Aorta (tissue), 5 donors: ENCODE results near the gene ZMIZ1. TPM values are rescaled to one million over a fixed set of nuclear protein-coding genes. Genes with fewer than 3 reads are reported as not detected.
A peak's percentile ranks its signal among the peaks of the same experiment; 100 is the strongest.

Experiments used
- ATAC-seq: fragments of 200-7000 bp; cut with Tn5 transposase; one replicate; pipeline ENCODE4 v1.9.1; 2022; ENCODE audit warnings: moderate library complexity; ENCODE audit not compliant: low FRiP score
- DNase-seq, 2 donors: peaks; one replicate each; pipeline ENCODE4 v3.0.0-alpha.2; 2020
- H3K27ac ChIP-seq, 2 donors: one replicate each; pipeline ENCODE4 v1.5.1; 2013; ENCODE audit warnings: low read length in 2 of 2, mild to moderate bottlenecking in 2 of 2, moderate library complexity in 2 of 2, control low read depth in 1 of 2, inconsistent platforms in 1 of 2, low read depth in 1 of 2
- H3K27me3 ChIP-seq, 2 donors: one replicate each; pipeline ENCODE4 v1.6.1; 2013; ENCODE audit warnings: control low read depth in 1 of 2, low read length in 1 of 2, mild to moderate bottlenecking in 1 of 2, moderate library complexity in 1 of 2; ENCODE audit not compliant: insufficient read depth in 2 of 2, control insufficient read depth in 1 of 2
- H3K36me3 ChIP-seq, 2 donors: one replicate each; pipeline ENCODE4 v1.6.1; 2013; ENCODE audit warnings: control low read depth in 1 of 2, low read length in 1 of 2, mild to moderate bottlenecking in 1 of 2; ENCODE audit not compliant: insufficient read depth in 2 of 2, control insufficient read depth in 1 of 2
- H3K4me1 ChIP-seq, 2 donors: one replicate each; pipeline ENCODE4 v1.6.1; 2013; ENCODE audit warnings: low read length in 2 of 2, control low read depth in 1 of 2, mild to moderate bottlenecking in 1 of 2, moderate library complexity in 1 of 2; ENCODE audit not compliant: insufficient read depth in 2 of 2, control insufficient read depth in 1 of 2
- H3K4me3 ChIP-seq, 2 donors: one replicate each; pipeline ENCODE4 v1.5.1; 2013; ENCODE audit warnings: low read length in 2 of 2, control low read depth in 1 of 2, mild to moderate bottlenecking in 1 of 2
- H3K9me3 ChIP-seq: one replicate; pipeline ENCODE4 v1.6.1; 2013; ENCODE audit warnings: mild to moderate bottlenecking, low read length; ENCODE audit not compliant: control insufficient read depth
- WGBS, 2 donors: extraction: QIAGEN DNeasy Blood & Tissue Kit; methylation state at CpG; one replicate each; pipeline ENCODE4 v1.1.7; 2013; 5-methylcytosine and 5-hydroxymethylcytosine counted together
- intact Hi-C, 2 donors: fragments of 100-400 bp; cut with DNase I; formaldehyde crosslinking; loops; one replicate each; pipeline versions ENCODE4 v1.14.2 to v1.15.0; 2022
- polyA plus RNA-seq, 2 donors: library from polyadenylated mRNA; stranded (reverse); fragments of 200-250 nt; gene quantifications; one replicate each; pipeline ENCODE4 v1.2.3, GENCODE V29; 2013
- total RNA-seq, 2 donors: library from RNA; stranded (reverse); fragmentation: NEBNext Ultra II Directional; extraction: Animal tissue kit (Norgen Biotek cat#: 25700); gene quantifications; one replicate each; pipeline ENCODE4 v1.2.1, GENCODE V29; 2021
- donor health status: healthy with polysubstance abuse.
- donor health status: Bipolar disorder and iron deficiency.
- donor health status: DM: no; HTN: no; CAD: no.
- donor health status: DM: no; HTN: no; CAD: no.
- donor health status: DM: yes; HTN: yes; CAD: no.

Gene ZMIZ1
- total and polyA plus RNA-seq, 4 donors, result 7.8 to 84.1 (median 28.2) TPM

DNA sequence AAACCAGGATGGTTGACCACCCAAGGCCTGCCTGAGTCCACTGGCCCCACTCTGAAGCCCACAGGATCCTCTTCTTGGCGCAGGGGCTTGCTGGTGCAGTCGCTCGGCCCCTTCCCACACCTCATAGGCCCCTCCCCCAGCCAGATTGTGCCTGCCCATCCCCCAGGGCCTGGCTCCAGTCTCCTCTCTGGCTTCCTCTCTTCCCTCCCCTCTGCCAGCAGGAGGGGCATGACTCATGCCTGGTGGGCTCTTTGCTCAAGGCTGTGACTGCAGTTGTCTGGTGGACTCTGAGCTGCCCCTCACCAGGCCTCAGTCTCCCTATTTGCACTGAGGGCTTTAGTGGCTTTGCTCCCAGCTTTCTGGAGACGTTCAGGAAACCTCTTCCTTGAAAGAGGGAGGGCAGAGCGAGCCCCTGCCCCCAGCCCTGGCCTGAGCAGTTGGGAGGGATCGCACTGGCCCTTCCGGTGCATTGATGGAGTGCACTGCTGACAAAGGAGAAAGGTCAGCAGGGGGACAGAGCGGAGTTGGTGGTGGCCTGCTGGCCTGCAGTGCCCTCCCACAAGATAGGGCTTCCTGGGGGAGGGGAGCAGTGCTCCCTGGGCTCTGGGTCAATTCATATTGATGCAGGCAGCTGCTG lies 60.7 kb downstream of the ZMIZ1 start:
- ATAC-seq, result no peak
- H3K36me3 ChIP-seq, result no peaks in the 10 kb centered on the region
- 67 to 70% methylated on average over 8 of the region's 8 CpGs for WGBS, 2 donors

GRCh38 chr10:79130255-79130654 lies 61.5 kb downstream of the ZMIZ1 start:
- H3K36me3 ChIP-seq, result no peaks in the 10 kb centered on the region
- ATAC-seq (no peak), DNase-seq (no peak)
- H3K4me3 ChIP-seq, result no peak overlapping the region
- intact Hi-C loops, result no loop called here
- H3K27ac ChIP-seq, result no peak overlapping the region
- WGBS, 2 donors, result 93 to 96% methylated on average over 5 of the region's 5 CpGs
- H3K9me3 ChIP-seq, result no peaks in the 10 kb centered on the region
- H3K4me1 ChIP-seq, result no peaks in the 10 kb centered on the region
- H3K27me3 ChIP-seq, result no peaks in the 10 kb centered on the region

More for the DNA sequence above, 60.7 kb downstream of the ZMIZ1 start:
- H3K4me1 ChIP-seq, result no peaks in the 10 kb centered on the region
- no peaks in the 10 kb centered on the region for H3K27me3 ChIP-seq
- H3K9me3 ChIP-seq, result no peaks in the 10 kb centered on the region
- no peak overlapping the region for H3K27ac ChIP-seq
- DNase-seq, result peak in 1 of 2 donors; percentile 69
- intact Hi-C loops, result no loop called here
- no peak overlapping the region for H3K4me3 ChIP-seq

DNA sequence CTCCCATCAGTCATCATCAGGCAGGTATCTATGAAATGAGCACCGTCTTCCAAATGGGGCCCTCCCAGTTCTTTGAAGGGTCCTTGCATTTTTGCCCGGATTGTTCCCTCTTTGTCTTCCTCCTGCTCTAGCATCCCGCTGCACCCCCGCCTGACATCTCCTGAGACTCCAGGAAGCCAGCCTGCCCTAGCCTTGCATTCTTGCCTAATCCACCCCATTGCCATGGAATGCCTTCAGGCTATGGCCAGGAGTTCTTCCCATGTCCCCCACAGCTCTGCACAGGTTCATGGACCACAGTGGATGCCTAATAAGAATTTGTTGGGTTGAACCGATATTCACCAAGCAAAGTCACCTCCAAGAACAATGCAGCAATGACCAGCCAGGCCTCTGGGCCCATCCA lies 62.1 kb downstream of the ZMIZ1 start:
- H3K4me1 ChIP-seq, result no peaks in the 10 kb centered on the region

GRCh38 chr10:79131836-79132631 lies 63.3 kb downstream of the ZMIZ1 start:
- H3K27ac ChIP-seq, result no peak overlapping the region
- H3K9me3 ChIP-seq, result no peaks in the 10 kb centered on the region
- intact Hi-C loops, result no loop called here
- H3K36me3 ChIP-seq, result no peaks in the 10 kb centered on the region
- H3K4me3 ChIP-seq, result no peak overlapping the region
- no peak for DNase-seq
- 90 to 92% methylated on average over 13 of the region's 13 CpGs for WGBS, 2 donors
- no peaks in the 10 kb centered on the region for H3K4me1 ChIP-seq
- no peak for ATAC-seq
- no peaks in the 10 kb centered on the region for H3K27me3 ChIP-seq

More for the DNA sequence above, 62.1 kb downstream of the ZMIZ1 start:
- 96% methylated on average over 5 of the region's 5 CpGs for WGBS, 2 donors
- H3K27me3 ChIP-seq, result no peaks in the 10 kb centered on the region
- DNase-seq (no peak), ATAC-seq (no peak)
- no peak overlapping the region for H3K27ac ChIP-seq
- no peaks in the 10 kb centered on the region for H3K36me3 ChIP-seq
- no peaks in the 10 kb centered on the region for H3K9me3 ChIP-seq
- no peak overlapping the region for H3K4me3 ChIP-seq
- intact Hi-C loops, result no loop called here

DNA sequence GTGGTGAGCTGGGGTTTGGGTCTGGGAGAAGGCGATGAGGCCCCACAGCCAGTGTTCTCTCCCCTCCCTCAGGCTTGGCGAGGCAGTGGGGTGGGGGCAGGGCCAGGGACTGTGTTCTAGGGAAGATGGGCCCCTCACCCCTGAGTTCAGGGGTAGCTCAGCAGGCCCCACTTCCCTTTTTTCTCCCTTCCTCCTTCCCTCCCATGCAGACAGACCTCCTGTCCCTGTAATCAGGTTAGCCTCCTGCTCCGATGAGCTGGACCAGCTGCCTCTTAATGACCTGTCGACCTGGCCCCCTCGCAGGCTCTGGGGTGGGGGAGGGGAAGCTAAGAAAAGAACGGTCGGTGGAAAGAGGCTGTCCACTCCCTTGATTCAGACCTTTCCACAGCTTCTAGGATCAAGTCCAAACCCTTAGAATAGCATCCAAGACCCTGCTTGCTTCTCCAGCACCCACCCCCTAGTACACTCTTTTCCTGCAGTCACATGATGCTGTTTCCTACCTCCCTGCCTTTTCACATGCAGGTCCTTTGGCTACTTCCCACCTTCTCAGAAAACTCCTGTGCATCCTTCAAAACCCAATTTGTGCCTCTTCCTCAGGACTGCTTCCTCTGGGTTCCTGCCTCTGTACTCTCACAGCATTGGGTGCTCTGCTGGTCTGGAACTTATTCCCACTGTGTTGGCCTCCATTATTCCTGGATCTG lies 64.1 kb downstream of the ZMIZ1 start:
- no peak overlapping the region for H3K27ac ChIP-seq
- no peaks in the 10 kb centered on the region for H3K27me3 ChIP-seq
- H3K9me3 ChIP-seq, result no peaks in the 10 kb centered on the region
- ATAC-seq (no peak), DNase-seq (no peak)
- intact Hi-C loops, result no loop called here
- 68 to 74% methylated on average over 7 of the region's 7 CpGs for WGBS, 2 donors
- no peaks in the 10 kb centered on the region for H3K36me3 ChIP-seq
- H3K4me1 ChIP-seq, result no peaks in the 10 kb centered on the region
- no peak overlapping the region for H3K4me3 ChIP-seq

DNA sequence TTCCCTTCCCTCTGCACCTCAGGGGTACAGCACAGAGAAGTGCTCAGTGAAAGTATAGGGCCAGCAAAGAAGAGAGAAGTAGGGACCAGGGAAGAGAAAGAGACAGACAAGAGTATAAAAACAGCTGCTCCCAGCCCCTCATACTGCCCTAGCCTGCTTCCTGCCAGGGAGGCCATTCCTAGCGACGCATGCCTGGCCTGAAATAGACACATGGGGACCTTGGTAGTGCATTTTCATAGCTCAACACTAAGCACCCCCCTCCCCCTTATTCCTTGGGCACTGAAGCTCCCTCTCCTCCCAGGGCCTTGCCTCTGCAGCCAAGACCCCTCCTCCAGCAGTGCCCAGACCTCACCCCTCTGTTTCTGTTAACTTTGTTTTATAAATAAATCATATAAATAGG lies 64.7 kb downstream of the ZMIZ1 start:
- H3K27ac ChIP-seq, result no peak overlapping the region
- H3K4me1 ChIP-seq, result no peaks in the 10 kb centered on the region
- intact Hi-C loops, result no loop called here
- no peaks in the 10 kb centered on the region for H3K9me3 ChIP-seq
- no peaks in the 10 kb centered on the region for H3K27me3 ChIP-seq
- no peak overlapping the region for H3K4me3 ChIP-seq
- H3K36me3 ChIP-seq, result no peaks in the 10 kb centered on the region
- ATAC-seq (no peak), DNase-seq (no peak)
- 44 to 74% methylated on average over 2 of the region's 2 CpGs for WGBS, 2 donors

DNA sequence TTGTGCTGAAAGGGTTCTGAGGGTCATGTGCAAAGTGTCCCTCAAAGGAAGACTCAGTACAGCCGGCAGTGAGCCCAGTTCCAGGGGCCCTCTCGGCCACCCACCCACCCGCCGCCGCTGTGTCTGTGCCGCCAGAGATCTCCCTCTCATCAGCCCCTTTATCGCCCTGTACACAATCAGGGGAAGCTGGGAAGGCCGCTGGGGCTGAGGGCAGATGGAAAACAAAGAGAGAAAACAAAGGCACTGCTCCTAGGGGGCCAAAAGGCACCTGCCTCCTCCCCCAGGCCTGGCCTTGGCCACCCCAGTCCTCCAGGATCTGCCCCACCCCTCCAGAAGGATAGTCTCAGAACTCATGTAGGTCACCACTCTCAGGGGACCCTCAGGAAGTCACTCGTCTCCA lies 67.0 kb downstream of the ZMIZ1 start:
- Histone ChIP-seq H3K27me3 (no peaks in the 10 kb centered on the region), H3K4me1 (no peaks in the 10 kb centered on the region), H3K36me3 (no peaks in the 10 kb centered on the region), H3K27ac (no peak overlapping the region), H3K4me3 (no peak overlapping the region), H3K9me3 (no peaks in the 10 kb centered on the region)
- no peak for DNase-seq
- 89 to 90% methylated on average over 9 of the region's 9 CpGs for WGBS, 2 donors
- ATAC-seq, result no peak
- intact Hi-C loops, result no loop called here

DNA sequence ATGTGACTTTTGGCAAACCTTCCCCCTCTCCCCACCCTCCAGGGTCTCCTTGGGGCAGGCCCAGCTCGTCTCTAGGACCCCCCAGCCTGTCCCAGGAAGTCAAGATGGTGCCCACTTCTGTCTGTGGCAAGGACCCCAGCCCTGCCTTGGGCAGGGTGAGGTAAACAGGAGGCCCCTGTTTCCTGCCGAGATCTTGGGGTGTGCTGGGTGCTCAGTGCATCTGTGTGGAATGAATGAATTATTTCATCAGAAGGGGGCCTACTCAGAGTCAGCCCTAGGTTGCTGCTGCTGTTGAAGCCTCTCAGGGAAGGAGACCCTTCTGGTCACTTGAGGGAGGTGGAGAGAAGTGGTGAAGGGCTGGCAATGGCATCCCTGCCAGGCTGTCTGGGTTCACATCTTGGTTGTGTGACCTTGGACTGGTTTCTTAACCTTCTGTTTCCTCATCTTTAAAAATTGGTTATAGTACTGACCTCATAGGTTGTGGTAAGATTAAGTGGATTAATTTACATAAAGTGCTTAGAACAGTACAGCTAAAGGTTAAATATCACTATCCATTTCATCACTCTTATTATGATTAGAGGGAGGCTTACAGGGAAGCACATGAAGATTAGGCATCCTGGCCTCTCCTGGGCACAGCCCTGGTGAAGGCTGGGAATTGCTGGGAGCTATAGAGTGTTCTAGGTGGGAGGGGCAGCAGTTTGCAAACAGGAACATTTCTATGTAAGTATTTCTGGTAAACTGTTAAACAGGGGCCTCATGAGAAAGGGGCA lies 67.7 kb downstream of the ZMIZ1 start:
- H3K36me3 ChIP-seq, result no peaks in the 10 kb centered on the region
- H3K4me3 ChIP-seq, result no peak overlapping the region
- ATAC-seq (no peak), DNase-seq (no peak)
- WGBS, 2 donors, result 72 to 76% methylated on average over 2 of the region's 2 CpGs
- no peak overlapping the region for H3K27ac ChIP-seq
- intact Hi-C loops, result no loop called here
- no peaks in the 10 kb centered on the region for H3K9me3 ChIP-seq
- no peaks in the 10 kb centered on the region for H3K4me1 ChIP-seq
- no peaks in the 10 kb centered on the region for H3K27me3 ChIP-seq
